K562 (cell line): ENCODE measurements around the gene AFDN. TPM values are rescaled to one million over a fixed set of nuclear protein-coding genes. Genes with fewer than 3 reads are reported as not detected.

Experiments used
- ATAC-seq: fragments of 200-7000 bp; cut with Tn5 transposase; 3 replicates; pipeline ENCODE4 v1.9.1; 2020; ENCODE audit warnings: moderate library complexity
- BruUV-seq: library from RNA; stranded (reverse); fragments of 400-500 nt; replicated peaks from 2 replicates; lab custom pipeline; 2021; lab: Mats Ljungman, UMichigan
- CTCF ChIA-PET: fragments of 300-600 bp; formaldehyde crosslinking; extraction: SDS; loops from one replicate; lab custom pipeline; 2021; ENCODE audit warnings: low intra/inter-chr PET ratio; lab: Yijun Ruan, JAX
- POLR2A ChIA-PET: fragments of 300-600, 350-650 bp; sonication (Branson Sonifier 250); formaldehyde crosslinking; extraction: SDS; loops from one replicate; lab custom pipeline; 2021; ENCODE audit warnings: antibody characterized with exemption, inconsistent platforms; lab: Yijun Ruan, JAX
- DNase-seq, 4 experiments: peaks; one replicate each; pipeline versions ENCODE4 v3.0.0 to v3.0.0-alpha.2; 2011 to 2018; ENCODE audit warnings: low spot score in 3 of 4, mixed read lengths in 3 of 4; ENCODE audit errors: extremely low read depth in 1 of 4
- FAIRE-seq: peaks from 2 replicates; lab custom pipeline; 2011; peaks lifted over from hg19 to GRCh38; lab: Jason Lieb, UNC
- H2AFZ ChIP-seq: 2 replicates; pipeline ENCODE4 v1.6.0; 2011; ENCODE audit warnings: low read depth, low read length, control low read depth, inconsistent platforms
- H3K27ac ChIP-seq: fragments of 200-600 bp; 3 replicates; pipeline ENCODE4 v1.8.0; 2011; ENCODE audit warnings: low read depth, mild to moderate bottlenecking, control low read depth, inconsistent platforms, low read length, moderate library complexity, mixed read lengths; ENCODE audit errors: extremely low read depth
- H3K27me3 ChIP-seq, 2 experiments: fragments of 300-600 bp in 1 of 2; 2 replicates in 1 of 2; 3 replicates in 1 of 2; pipeline versions ENCODE4 v1.6.0 to v1.8.0; 2011; ENCODE audit warnings: inconsistent platforms in 2 of 2, low read length in 2 of 2, mild to moderate bottlenecking in 1 of 2, mixed read lengths in 1 of 2, moderate library complexity in 1 of 2; ENCODE audit not compliant: control insufficient read depth in 2 of 2, insufficient read depth in 2 of 2
- H3K36me3 ChIP-seq: fragments of 300-600 bp; 3 replicates; pipeline ENCODE4 v1.8.0; 2011; ENCODE audit warnings: mild to moderate bottlenecking, low read length, inconsistent platforms; ENCODE audit not compliant: control insufficient read depth, insufficient read depth
- H3K4me1 ChIP-seq, 2 experiments: fragments of 200-600 bp in 1 of 2; replicated peaks in 1 of 2; 2 replicates in 1 of 2; 3 replicates in 1 of 2; pipeline versions ENCODE4 v1.5.1 to v1.8.0; 2011; ENCODE audit warnings: inconsistent platforms in 2 of 2, low read length in 2 of 2, mild to moderate bottlenecking in 1 of 2, mixed read lengths in 1 of 2, moderate library complexity in 1 of 2; ENCODE audit not compliant: control insufficient read depth in 2 of 2, insufficient read depth in 2 of 2
- H3K4me2 ChIP-seq: 2 replicates; pipeline ENCODE4 v1.6.1; 2011; ENCODE audit warnings: low read length, control low read depth, inconsistent platforms, mixed read lengths; ENCODE audit not compliant: insufficient read depth
- H3K4me3 ChIP-seq: fragments of 200-600 bp; sonication (generic), shearing (Covaris generic); 2 replicates; pipeline ENCODE4 v1.5.1; 2016; ENCODE audit warnings: control low read depth, inconsistent platforms
- H3K79me2 ChIP-seq: fragments of 200-600 bp; 3 replicates; pipeline ENCODE4 v1.8.0; 2011; ENCODE audit warnings: low read length, inconsistent platforms; ENCODE audit not compliant: control insufficient read depth, insufficient read depth
- H3K9ac ChIP-seq, 2 experiments: 2 replicates each; pipeline versions ENCODE4 v1.6.0 to v1.6.1; 2011; ENCODE audit warnings: low read depth in 2 of 2, low read length in 2 of 2, control low read depth in 1 of 2, inconsistent platforms in 1 of 2, mild to moderate bottlenecking in 1 of 2, mixed read lengths in 1 of 2; ENCODE audit not compliant: insufficient read depth in 1 of 2
- H3K9me1 ChIP-seq: one replicate; pipeline ENCODE4 v1.6.0; 2011; ENCODE audit warnings: inconsistent platforms, mild to moderate bottlenecking, low read length, moderate library complexity; ENCODE audit not compliant: control insufficient read depth, insufficient read depth
- H3K9me3 ChIP-seq: replicated peaks from 2 replicates; pipeline ENCODE4 v1.5.1; 2011; ENCODE audit warnings: low read depth, low read length, inconsistent platforms; ENCODE audit not compliant: control insufficient read depth, insufficient read depth
- H4K20me1 ChIP-seq: replicated peaks from 2 replicates; pipeline ENCODE4 v1.6.1; 2011; ENCODE audit warnings: low read length, inconsistent platforms, mixed read lengths; ENCODE audit not compliant: control insufficient read depth, insufficient read depth
- CBX5 ChIP-seq: IDR thresholded peaks from 2 replicates; pipeline ENCODE4 v1.6.1; 2014; ENCODE audit warnings: low read depth, borderline replicate concordance
- CTCFL ChIP-seq: IDR thresholded peaks from 2 replicates; pipeline ENCODE4 v1.6.1; 2011; ENCODE audit warnings: borderline replicate concordance, low read depth, mild to moderate bottlenecking, moderate library complexity, low read length; ENCODE audit not compliant: insufficient read depth, poor library complexity, severe bottlenecking
- NEUROD1 ChIP-seq: fragments of 150-350 bp; IDR thresholded peaks from 2 replicates; pipeline ENCODE4 v1.6.1; 2014; ENCODE audit warnings: borderline replicate concordance, low read length, low read depth; ENCODE audit not compliant: partially characterized antibody
- ZBTB9 ChIP-seq: fragments of 450-650 bp; formaldehyde crosslinking; IDR thresholded peaks from 2 replicates; pipeline ENCODE4 v1.4.0; 2020; ENCODE audit warnings: mild to moderate bottlenecking, moderate library complexity
- ZNF212 ChIP-seq: fragments of 450-650 bp; formaldehyde crosslinking; IDR thresholded peaks from 2 replicates; pipeline ENCODE4 v1.4.0; 2020; ENCODE audit warnings: mild to moderate bottlenecking
- ZNF280B ChIP-seq: fragments of 250-450 bp; sonication (Bioruptor Pico); IDR thresholded peaks from 2 replicates; pipeline ENCODE4 v1.5.1; 2021; ENCODE audit warnings: mild to moderate bottlenecking
- ZNF583 ChIP-seq: fragments of 250-450 bp; sonication (Bioruptor Pico); IDR thresholded peaks from 2 replicates; pipeline ENCODE4 v1.4.0; 2020
- WGBS: fragments of 100-300 bp; shearing (Covaris generic); methylation state at CpG from one replicate; pipeline ENCODE4 v1.1.6; 2016; ENCODE audit warnings: low coverage, mixed read lengths; ENCODE audit not compliant: insufficient coverage; ENCODE audit errors: missing lambda C conversion rate; 5-methylcytosine and 5-hydroxymethylcytosine counted together
- in situ Hi-C: fragments of 300-500 bp; cut with MboI; formaldehyde crosslinking; loops from 4 replicates; pipeline ENCODE4 v1.15.0; 2018; ENCODE audit warnings: inconsistent platforms, mixed read lengths
- intact Hi-C: fragments of 100-400 bp; cut with micrococcal nuclease; formaldehyde crosslinking; loops from 2 replicates; pipeline ENCODE4 v1.14.2; 2022
- polyA plus RNA-seq, 8 experiments: library from polyadenylated mRNA; depleted of rRNA in 4 of 8; stranded (reverse) in 5 of 8; unstranded in 3 of 8; fragments of >200 nt; fragmentation: Nextera tagmentation in 2 of 8; fragmentation: Illumina TruSeq in 1 of 8; extraction: Ambion mirVana in 2 of 8; extraction: Trizol in 1 of 8; gene quantifications; 2 replicates each; pipeline versions ENCODE4 v1.2.1 to v1.2.3, GENCODE V29; 2011 to 2014; ENCODE audit warnings: inconsistent platforms in 1 of 8, missing spikeins in 1 of 8
- total RNA-seq, 7 experiments: library from RNA; depleted of rRNA in 6 of 7; stranded (reverse); fragments of >200 nt in 6 of 7; fragmentation: Illumina TruSeq in 2 of 7; extraction: Trizol in 2 of 7; gene quantifications; 2 replicates each; pipeline versions ENCODE4 v1.2.1 to v1.2.3, GENCODE V29; 2011 to 2021; ENCODE audit warnings: low replicate concordance in 1 of 7
- TF ChIP-seq, protein P1 (sequence below): fragments of 200-800 bp; sonication (Bioruptor generic); IDR thresholded peaks from 2 replicates; pipeline ENCODE4 v1.6.1; 2016; ENCODE audit warnings: missing genetic modification characterization, missing compliant biosample characterization

AFDN gene
- total and polyA plus RNA-seq, 9 of the 15 experiments (the other 6 are each of a cell fraction or from before 2014, with no cell fraction given) = 7.2 to 129 (median 105) TPM

DNA sequence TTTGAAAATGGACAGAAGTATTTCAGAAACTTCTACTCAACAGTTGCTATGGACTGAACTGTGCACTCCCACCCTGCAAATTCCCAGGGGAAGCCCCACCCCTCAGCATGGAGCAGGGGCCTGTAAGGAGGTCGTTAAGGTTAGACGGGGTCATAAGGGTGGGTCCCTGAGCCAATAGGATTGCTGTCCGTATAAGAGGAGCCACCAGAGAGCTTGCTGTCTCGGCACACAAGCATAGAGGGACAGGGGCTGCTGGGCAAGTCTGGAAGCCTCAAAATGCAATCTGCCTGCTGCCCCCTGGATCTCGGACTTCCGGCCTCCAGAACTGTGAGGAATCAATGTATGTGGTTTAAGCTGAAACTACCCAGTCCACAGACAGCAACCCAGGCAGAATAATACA lies 37.4 kb upstream of the AFDN start (continued):
- TF ChIP-seq, protein P1, sequence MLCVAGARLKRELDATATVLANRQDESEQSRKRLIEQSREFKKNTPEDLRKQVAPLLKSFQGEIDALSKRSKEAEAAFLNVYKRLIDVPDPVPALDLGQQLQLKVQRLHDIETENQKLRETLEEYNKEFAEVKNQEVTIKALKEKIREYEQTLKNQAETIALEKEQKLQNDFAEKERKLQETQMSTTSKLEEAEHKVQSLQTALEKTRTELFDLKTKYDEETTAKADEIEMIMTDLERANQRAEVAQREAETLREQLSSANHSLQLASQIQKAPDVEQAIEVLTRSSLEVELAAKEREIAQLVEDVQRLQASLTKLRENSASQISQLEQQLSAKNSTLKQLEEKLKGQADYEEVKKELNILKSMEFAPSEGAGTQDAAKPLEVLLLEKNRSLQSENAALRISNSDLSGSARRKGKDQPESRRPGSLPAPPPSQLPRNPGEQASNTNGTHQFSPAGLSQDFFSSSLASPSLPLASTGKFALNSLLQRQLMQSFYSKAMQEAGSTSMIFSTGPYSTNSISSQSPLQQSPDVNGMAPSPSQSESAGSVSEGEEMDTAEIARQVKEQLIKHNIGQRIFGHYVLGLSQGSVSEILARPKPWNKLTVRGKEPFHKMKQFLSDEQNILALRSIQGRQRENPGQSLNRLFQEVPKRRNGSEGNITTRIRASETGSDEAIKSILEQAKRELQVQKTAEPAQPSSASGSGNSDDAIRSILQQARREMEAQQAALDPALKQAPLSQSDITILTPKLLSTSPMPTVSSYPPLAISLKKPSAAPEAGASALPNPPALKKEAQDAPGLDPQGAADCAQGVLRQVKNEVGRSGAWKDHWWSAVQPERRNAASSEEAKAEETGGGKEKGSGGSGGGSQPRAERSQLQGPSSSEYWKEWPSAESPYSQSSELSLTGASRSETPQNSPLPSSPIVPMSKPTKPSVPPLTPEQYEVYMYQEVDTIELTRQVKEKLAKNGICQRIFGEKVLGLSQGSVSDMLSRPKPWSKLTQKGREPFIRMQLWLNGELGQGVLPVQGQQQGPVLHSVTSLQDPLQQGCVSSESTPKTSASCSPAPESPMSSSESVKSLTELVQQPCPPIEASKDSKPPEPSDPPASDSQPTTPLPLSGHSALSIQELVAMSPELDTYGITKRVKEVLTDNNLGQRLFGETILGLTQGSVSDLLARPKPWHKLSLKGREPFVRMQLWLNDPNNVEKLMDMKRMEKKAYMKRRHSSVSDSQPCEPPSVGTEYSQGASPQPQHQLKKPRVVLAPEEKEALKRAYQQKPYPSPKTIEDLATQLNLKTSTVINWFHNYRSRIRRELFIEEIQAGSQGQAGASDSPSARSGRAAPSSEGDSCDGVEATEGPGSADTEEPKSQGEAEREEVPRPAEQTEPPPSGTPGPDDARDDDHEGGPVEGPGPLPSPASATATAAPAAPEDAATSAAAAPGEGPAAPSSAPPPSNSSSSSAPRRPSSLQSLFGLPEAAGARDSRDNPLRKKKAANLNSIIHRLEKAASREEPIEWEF (CRISPR knock-in tag) = no peak

DNA sequence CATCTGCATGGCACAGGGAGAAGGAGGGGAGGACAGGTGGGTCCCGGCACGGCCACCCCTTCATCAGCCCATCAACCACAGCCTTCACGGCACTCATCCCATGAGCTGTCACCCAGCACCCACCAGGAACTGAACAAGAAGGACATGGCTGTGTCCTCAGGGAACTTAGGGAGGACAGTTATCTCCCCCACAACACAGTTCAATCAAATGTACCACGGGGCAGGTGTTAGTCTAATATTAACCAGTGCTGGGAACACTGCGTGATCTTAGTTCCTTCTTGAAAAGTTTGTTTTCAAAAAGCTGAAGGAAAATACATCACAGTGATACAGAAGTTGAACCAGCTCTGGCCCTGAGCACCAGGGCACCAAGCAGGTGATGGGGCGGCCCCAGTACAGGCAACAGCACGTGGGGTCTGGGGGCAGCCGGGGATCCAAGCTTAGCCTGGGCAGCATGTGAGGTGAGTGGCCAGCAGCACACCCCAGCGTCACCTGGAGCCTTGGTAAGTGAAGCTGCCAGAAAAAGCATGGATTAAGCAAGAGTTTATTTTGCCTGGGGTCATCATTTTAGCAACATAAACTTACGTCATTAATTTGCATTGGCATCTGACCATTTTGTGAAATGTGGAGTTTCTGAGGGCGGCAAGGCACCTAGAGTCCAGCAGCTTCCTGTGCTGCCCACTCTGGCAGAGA lies 35.5 kb upstream of the AFDN start:
- Histone ChIP-seq H3K9me3 (no peaks in the 10 kb centered on the region), H3K4me2 (no peak overlapping the region), H3K9me1 (no peaks in the 10 kb centered on the region), H3K36me3 (no peaks in the 10 kb centered on the region), H3K4me3 (no peak overlapping the region), H3K9ac (no peak overlapping the region), H2AFZ (no peak overlapping the region), H3K27me3 (peaks cover 51 to 63% of the 10 kb centered on the region in 2 experiments), H3K4me1 (peaks cover 0 to 9% of the 10 kb centered on the region in 2 experiments; a peak in 2 of 5 replicates), H3K27ac (no peak overlapping the region), H3K79me2 (no peaks in the 10 kb centered on the region), H4K20me1 (no peaks in the 10 kb centered on the region; the same call in 1 of the 2 replicates)
- ATAC-seq (no peak), DNase-seq (no peak), FAIRE-seq (no peak)
- WGBS = 0% methylated on average over 11 of the region's 11 CpGs
- intact Hi-C loops (no loop called here), in situ Hi-C loops (no loop called here)
- no TSS peak for BruUV-seq
- ChIA-PET CTCF (no interaction called here), POLR2A (interaction anchor here (0.7 to 1.2 kb wide), 2 partner anchors 12 to 18 kb away, joined by 3 to 6 read pairs; no protein-coding TSS in a partner anchor)
- TF ChIP-seq CBX5 (no peak), ZNF212 (CRISPR knock-in tag) (no peak), NEUROD1 (no peak), ZNF280B (CRISPR knock-in tag) (no peak), ZBTB9 (no peak), ZNF583 (CRISPR knock-in tag) (no peak), CTCFL (no peak)
